Fibroblast of the aortic adventitia (primary cell): ENCODE data around the gene PPAN. TPM values are rescaled to one million over a fixed set of nuclear protein-coding genes. Genes with fewer than 3 reads are reported as not detected.

Source experiments
- small RNA-seq: library from RNA; depleted of rRNA; stranded (forward); fragments of <200 nt; gene quantifications from one replicate; pipeline ENCODE3, GENCODE V24; 2012
- total RNA-seq: library from RNA; depleted of rRNA; stranded (reverse); fragments of >200 nt; gene quantifications from 2 replicates; pipeline ENCODE4 v1.2.3, GENCODE V29; 2012; ENCODE audit warnings: low replicate concordance

The PPAN gene
- total RNA-seq, 1 donor = 21.8 TPM

Small RNA genes lying within 50 kb of the gene (small RNA-seq; reads per million reads assigned to genes)
- gene SNORD105 (28.9 reads per million, percentile 96 among the genes with 10 or more reads in this experiment), gene SNORD105B (353 reads per million, percentile 99 among the genes with 10 or more reads in this experiment)

Other genes starting within 250 kb of the PPAN start
- 0.82 and 16.0 TPM in 2 replicates for gene OLFM2, start 169.8 kb upstream of the PPAN start, total RNA-seq
- gene COL5A3, start 95.9 kb upstream of the PPAN start, total RNA-seq = 4.1 and 5.2 TPM in 2 replicates
- not detected in 2 replicates for gene RDH8, start 92.9 kb upstream of the PPAN start, total RNA-seq
- 18.4 and 22.7 TPM in 2 replicates for gene SHFL, start 20.0 kb upstream of the PPAN start, total RNA-seq
- gene ANGPTL6, start 3.7 kb upstream of the PPAN start, total RNA-seq = 0.09 and 0.90 TPM in 2 replicates
- 0.33 and 3.0 TPM in 2 replicates for gene P2RY11, start 5.3 kb downstream of the PPAN start, total RNA-seq
- 120 and 193 TPM in 2 replicates for gene EIF3G, start 13.5 kb downstream of the PPAN start, total RNA-seq
- 72.9 and 116 TPM in 2 replicates for gene DNMT1, start 88.6 kb downstream of the PPAN start, total RNA-seq
- gene S1PR2, start 125.0 kb downstream of the PPAN start, total RNA-seq = 9.7 and 44.6 TPM in 2 replicates
- gene MRPL4, start 145.9 kb downstream of the PPAN start, total RNA-seq = 23.1 and 33.9 TPM in 2 replicates
- gene ICAM1, start 164.8 kb downstream of the PPAN start, total RNA-seq = 6.5 and 45.7 TPM in 2 replicates
- 0.27 and 0.98 TPM in 2 replicates for gene ICAM4, start 180.6 kb downstream of the PPAN start, total RNA-seq
- 1.2 and 4.4 TPM in 2 replicates for gene ICAM5, start 183.6 kb downstream of the PPAN start, total RNA-seq
- 0.16 and 0.63 TPM in 2 replicates for gene ZGLP1, start 203.5 kb downstream of the PPAN start, total RNA-seq
- gene FDX2, start 209.7 kb downstream of the PPAN start, total RNA-seq = 15.1 and 97.6 TPM in 2 replicates
- 6.5 and 12.0 TPM in 2 replicates for gene RAVER1, start 227.2 kb downstream of the PPAN start, total RNA-seq
- 1.3 and 8.5 TPM in 2 replicates for gene ICAM3, start 233.3 kb downstream of the PPAN start, total RNA-seq